Liver (tissue), 3 donors: Measurements from ENCODE around the gene SKAP2.

Experiments used
- FOXA1 ChIP-seq: IDR thresholded peaks from 2 replicates; pipeline ENCODE4 v1.6.1; 2016; ENCODE audit warnings: antibody characterized with exemption
- GABPA ChIP-seq, 2 donors: IDR thresholded peaks in 1 of 2; conservative IDR thresholded peaks in 1 of 2; 2 replicates each; pipeline ENCODE4 v1.6.1; 2016; ENCODE audit warnings: antibody characterized with exemption in 2 of 2, mild to moderate bottlenecking in 1 of 2, moderate library complexity in 1 of 2
- RAD21 ChIP-seq, 2 donors: IDR thresholded peaks; 2 replicates each; pipeline ENCODE4 v1.6.1; 2016; ENCODE audit warnings: antibody characterized with exemption in 2 of 2, mild to moderate bottlenecking in 2 of 2
- RXRA ChIP-seq, 2 donors: IDR thresholded peaks; 2 replicates each; pipeline ENCODE4 v1.6.1; 2017 to 2018; ENCODE audit warnings: antibody characterized with exemption in 2 of 2, mild to moderate bottlenecking in 1 of 2
- SP1 ChIP-seq: IDR thresholded peaks from 2 replicates; pipeline ENCODE4 v1.6.1; 2018; ENCODE audit warnings: antibody characterized with exemption, mild to moderate bottlenecking
- TAF1 ChIP-seq: conservative IDR thresholded peaks from 2 replicates; pipeline ENCODE4 v1.6.1; 2016; ENCODE audit warnings: antibody characterized with exemption, mild to moderate bottlenecking
- YY1 ChIP-seq: IDR thresholded peaks from 2 replicates; pipeline ENCODE4 v1.6.1; 2016; ENCODE audit warnings: antibody characterized with exemption, mild to moderate bottlenecking
- TF ChIP-seq, protein P1 (sequence below): fragments of 150-350 bp; IDR thresholded peaks from 2 replicates; pipeline ENCODE4 v1.5.1; 2017; ENCODE audit warnings: improper control_type of control experiment, low read depth, low read length; ENCODE audit not compliant: missing input control
- TF ChIP-seq, protein P2 (sequence below): IDR thresholded peaks from 2 replicates; pipeline ENCODE4 v1.6.1; 2016; ENCODE audit warnings: antibody characterized with exemption, mild to moderate bottlenecking
- TF ChIP-seq, protein P3 (sequence below): IDR thresholded peaks from 2 replicates; pipeline ENCODE4 v1.6.1; 2016; ENCODE audit warnings: antibody characterized with exemption
- donor health status: healthy.
- donor health status: healthy.

DNA sequence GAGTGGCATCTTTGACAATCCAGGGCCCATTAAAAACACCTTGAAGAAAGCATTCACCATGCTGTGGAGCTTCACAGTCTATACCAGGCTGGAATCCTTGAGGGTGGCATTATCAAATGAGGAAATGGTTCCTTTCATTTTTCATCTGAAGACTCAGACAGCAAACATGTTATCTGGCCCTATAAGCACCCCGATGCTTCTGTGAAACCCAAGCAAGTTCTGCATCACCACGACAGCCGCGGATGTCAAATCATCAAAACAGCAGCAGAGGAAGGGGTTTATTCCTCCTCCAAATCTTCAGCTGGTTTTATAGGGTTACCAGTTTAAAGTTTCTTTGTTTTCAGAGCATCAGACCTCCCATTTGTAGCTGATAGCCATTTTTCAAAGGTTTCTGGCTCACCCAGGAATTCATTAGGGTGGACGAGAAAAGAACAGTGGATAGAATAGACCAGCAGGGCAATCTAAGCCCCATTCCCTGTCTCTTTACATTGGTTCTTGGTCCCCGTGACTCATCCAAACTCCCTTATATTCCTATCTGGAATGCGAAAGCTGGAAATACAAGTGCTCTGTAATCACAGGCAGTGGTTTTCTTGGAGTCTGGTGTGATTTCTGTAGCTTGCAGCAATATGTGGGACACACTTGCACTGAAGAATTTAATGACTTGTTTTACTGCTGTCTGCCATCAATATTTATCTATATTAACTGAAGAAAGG lies 217.9 kb downstream of the SKAP2 start:
- TF ChIP-seq, protein P1, sequence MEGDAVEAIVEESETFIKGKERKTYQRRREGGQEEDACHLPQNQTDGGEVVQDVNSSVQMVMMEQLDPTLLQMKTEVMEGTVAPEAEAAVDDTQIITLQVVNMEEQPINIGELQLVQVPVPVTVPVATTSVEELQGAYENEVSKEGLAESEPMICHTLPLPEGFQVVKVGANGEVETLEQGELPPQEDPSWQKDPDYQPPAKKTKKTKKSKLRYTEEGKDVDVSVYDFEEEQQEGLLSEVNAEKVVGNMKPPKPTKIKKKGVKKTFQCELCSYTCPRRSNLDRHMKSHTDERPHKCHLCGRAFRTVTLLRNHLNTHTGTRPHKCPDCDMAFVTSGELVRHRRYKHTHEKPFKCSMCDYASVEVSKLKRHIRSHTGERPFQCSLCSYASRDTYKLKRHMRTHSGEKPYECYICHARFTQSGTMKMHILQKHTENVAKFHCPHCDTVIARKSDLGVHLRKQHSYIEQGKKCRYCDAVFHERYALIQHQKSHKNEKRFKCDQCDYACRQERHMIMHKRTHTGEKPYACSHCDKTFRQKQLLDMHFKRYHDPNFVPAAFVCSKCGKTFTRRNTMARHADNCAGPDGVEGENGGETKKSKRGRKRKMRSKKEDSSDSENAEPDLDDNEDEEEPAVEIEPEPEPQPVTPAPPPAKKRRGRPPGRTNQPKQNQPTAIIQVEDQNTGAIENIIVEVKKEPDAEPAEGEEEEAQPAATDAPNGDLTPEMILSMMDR, result no peak
- TF ChIP-seq FOXA1, result no peak
- TF ChIP-seq, protein P2, sequence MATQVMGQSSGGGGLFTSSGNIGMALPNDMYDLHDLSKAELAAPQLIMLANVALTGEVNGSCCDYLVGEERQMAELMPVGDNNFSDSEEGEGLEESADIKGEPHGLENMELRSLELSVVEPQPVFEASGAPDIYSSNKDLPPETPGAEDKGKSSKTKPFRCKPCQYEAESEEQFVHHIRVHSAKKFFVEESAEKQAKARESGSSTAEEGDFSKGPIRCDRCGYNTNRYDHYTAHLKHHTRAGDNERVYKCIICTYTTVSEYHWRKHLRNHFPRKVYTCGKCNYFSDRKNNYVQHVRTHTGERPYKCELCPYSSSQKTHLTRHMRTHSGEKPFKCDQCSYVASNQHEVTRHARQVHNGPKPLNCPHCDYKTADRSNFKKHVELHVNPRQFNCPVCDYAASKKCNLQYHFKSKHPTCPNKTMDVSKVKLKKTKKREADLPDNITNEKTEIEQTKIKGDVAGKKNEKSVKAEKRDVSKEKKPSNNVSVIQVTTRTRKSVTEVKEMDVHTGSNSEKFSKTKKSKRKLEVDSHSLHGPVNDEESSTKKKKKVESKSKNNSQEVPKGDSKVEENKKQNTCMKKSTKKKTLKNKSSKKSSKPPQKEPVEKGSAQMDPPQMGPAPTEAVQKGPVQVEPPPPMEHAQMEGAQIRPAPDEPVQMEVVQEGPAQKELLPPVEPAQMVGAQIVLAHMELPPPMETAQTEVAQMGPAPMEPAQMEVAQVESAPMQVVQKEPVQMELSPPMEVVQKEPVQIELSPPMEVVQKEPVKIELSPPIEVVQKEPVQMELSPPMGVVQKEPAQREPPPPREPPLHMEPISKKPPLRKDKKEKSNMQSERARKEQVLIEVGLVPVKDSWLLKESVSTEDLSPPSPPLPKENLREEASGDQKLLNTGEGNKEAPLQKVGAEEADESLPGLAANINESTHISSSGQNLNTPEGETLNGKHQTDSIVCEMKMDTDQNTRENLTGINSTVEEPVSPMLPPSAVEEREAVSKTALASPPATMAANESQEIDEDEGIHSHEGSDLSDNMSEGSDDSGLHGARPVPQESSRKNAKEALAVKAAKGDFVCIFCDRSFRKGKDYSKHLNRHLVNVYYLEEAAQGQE, result no peak
- TF ChIP-seq SP1, result no peak
- TF ChIP-seq RAD21 (IDR thresholded peaks at IDR 0.05), result no peak
- TF ChIP-seq, protein P3, sequence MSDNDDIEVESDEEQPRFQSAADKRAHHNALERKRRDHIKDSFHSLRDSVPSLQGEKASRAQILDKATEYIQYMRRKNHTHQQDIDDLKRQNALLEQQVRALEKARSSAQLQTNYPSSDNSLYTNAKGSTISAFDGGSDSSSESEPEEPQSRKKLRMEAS, result no peak
- TF ChIP-seq RXRA (IDR thresholded peaks at IDR 0.05), result no peak
- TF ChIP-seq TAF1, result no peak
- no peak for TF ChIP-seq YY1
- no peak for TF ChIP-seq GABPA (IDR thresholded peaks at IDR 0.05 in 1 of 2, conservative IDR thresholded peaks at IDR 0.05 in 1 of 2)
